Stimulated activated CD4-positive, alpha-beta T cell treated with anti-CD3 and anti-CD28 coated beads, Interleukin-4, amount 100 ng/mL, for 1 hour (primary cell): ENCODE data around the gene AHSG.

Experiments used
- DNase-seq: peaks from one replicate; pipeline ENCODE4 v3.0.0-alpha.2; 2020

Gene AHSG

GRCh38 chr3:186644683-186645082 is 31.8 kb downstream of the AHSG start:
- DNase-seq = no peak

- DNase-seq = no peak
These were observed 33.2 kb downstream of the AHSG start for GRCh38 chr3:186646106-186646505.

DNA sequence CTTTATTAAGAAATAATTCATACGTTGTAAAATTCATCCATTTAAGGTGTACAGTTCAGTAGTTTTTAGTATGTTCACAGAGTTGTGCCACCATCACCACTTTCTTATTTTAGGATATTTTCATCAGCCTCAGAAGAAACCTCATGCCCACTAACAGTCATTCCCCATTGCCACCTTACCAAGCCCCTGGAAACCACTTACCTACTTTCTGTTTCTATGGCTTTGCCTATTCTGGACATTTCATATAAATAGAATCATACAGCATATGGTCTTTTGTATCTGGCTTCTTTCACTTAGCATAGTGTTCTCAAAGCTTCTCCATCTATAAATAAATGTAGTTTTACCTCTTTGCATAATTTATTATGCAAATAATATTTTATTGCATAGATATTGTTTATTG is 34.0 kb downstream of the AHSG start:
- no peak for DNase-seq

DNA sequence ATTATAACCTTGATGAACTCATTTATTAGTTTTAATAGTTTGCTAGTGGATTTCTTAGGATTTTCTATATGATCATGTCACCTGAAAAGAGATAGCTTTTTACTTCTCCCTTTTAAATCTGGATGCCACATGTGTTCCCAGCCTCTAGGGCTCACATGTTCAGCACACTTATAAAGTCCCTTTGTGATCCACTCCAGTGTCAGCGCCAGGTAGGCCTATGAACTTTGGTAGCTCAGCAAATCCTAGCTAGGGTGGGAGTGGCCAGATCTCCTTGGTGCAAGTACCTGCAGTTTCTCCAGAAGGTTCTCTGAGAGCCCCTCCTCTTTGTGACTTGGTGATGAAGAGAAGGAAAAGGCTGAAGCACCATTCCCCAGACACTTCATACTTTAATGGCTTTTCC is 36.0 kb downstream of the AHSG start:
- no peak for DNase-seq

DNA sequence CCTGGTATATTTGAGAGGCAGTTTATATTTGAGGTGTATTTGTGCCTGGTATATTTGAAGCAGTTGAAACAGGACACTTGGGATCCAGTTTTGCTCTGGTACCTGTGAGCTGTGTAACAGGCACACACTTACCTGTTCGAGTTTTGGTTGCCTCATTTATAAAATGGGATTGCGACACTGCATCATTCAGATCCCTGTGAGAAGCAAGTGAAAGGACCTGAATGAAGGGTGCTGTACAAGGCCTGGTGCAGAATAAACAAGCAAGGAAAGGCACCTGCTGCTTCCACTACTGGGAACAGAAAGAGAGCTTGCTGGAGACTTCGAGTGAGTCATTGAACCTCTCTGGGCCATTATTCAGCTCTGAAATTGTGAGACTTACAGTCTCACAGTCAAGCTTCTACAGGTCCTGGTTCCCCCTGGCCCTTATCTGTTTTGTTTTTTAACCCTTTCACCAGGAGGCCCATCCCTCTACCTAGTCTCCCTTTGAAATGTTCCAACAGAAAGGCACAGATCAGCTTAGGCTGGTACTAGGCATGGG is 38.9 kb downstream of the AHSG start:
- DNase-seq = no peak

- no peak for DNase-seq
These were observed 40.3 kb downstream of the AHSG start for GRCh38 chr3:186653080-186653707.

- no peak for DNase-seq
These were observed 41.1 kb downstream of the AHSG start for GRCh38 chr3:186653984-186654383.

DNA sequence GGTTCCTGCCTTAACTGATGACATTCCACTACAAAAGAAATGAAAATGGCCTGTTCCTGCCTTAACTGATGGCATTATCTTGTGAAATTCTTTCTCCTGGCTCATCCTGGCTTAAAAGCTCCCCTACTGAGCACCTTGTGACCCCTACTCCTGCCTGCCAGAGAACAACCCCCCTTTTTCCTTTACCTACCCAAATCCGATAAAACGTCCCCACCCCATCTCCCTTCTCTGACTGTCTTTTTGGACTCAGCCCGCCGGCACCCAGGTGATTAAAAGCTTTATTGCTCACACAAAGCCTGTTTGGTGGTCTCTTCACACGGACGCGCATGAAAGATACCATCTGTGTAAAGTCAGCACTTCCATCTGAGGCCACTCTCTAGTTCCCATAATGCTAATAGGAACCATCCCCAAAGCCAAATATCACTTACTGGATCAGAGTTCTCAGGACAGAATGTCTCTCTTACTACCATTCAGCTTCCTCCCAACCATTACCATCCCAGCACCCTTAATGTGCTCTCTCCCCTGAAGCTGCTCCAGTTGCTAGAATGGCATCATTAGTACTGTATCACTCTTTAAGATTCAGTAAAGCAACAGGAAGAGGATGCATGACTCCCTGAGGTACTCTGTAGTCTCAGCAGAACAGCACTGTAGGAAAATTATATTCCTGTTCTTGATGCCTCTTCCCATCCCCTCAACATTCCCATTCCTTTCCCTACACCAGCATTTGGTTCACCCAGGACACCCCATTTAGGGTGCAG is 50.7 kb downstream of the AHSG start:
- no peak for DNase-seq

DNA sequence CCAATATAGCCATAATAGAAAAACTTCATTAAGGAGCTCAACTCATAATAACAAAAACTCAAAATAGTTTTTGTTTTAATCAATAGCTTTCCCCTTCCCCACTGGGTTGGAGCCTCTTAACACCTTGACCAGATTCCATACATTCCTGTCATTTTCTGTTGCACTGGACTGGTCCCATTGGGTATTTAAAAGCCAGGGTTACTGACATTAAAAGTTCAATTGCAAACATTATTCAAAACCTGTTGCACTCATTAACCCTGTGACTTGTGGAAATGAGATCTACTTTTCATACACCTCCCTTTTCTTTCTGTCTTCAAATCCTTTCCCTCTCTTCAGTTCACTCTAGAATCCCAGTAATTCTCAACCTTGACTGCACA is 51.2 kb downstream of the AHSG start:
- no peak for DNase-seq

GRCh38 chr3:186664506-186664905 is 51.6 kb downstream of the AHSG start:
- DNase-seq = no peak

DNA sequence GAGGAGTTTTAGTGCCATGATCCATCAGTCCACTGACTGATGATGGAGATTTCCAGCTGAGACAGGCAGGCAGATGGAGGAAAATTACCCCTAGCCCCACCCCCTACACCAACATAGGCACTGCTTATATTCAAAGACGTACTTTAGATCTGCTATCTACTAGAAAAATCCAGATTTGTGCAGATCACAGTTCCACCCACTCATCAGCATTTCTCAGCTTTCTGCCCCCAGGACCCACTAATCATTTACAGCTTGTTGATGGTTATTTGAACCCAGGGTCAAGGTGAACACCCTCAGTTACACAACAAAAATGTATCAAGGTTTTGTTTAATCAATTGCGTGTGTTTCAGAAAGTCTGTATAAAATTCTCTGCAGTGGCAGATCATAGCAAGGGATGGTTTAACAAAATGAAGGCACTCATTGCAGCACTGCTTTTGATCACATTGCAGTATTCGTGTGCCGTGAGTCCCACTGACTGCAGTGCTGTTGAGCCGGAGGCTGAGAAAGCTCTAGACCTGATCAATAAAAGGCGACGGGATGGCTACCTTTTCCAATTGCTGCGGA is 52.8 kb downstream of the AHSG start, which contains the start of gene HRG:
Gene HRG (plus strand): TSS at position 390 of the 564 bp plus-strand sequence. CDS start 18 bp downstream, at position 408.
- no peak for DNase-seq

DNA sequence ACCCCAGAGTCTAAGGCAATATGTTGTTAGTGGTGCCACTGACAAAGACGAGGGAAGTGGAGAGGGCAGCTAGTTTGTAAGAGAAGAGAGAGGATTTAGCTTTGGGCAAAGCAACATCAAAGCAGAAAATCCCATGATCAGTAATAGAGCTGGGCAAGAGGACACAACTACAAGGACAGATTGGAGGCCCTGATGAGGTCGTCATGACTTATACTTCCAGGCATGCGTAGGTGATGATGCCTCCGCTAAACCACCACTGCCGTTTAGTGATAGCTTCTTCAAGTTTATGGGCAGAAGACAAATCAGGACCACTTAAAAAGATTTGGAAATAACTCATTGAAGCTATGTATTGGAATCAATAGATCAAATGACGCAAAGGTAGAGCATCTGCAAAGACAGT is 55.6 kb downstream of the AHSG start:
- no peak for DNase-seq

DNA sequence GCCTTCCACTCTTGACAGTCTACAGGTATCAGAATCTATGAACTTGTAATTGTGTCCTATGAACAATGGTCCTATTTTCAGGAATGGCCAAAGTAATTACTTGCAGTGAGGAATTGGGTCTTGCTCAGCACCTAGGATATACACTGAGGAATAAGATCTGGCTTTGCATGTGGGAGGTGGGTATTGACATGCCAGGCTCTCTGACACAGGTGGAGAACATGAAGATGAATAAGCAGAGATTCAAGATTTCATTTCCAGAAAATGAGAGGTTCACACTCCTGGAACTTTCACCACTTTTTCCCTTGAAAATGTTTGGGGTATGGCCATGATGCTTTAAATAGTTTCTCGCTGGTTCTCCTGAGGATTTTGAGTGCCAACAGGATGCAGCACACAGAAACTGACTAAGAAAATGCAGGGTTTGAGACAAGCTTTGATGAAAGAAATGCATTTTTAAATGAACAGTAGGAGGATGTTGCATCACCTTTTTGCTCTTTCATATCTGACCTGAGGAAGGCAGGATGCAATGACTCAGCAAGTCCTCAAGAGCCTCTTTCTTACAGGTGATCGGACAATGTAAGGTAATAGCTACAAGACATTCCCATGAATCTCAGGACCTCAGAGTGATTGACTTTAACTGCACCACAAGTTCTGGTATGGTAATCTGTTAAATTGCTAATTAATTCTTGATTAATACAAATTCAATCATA is 56.7 kb downstream of the AHSG start:
- DNase-seq = no peak

DNA sequence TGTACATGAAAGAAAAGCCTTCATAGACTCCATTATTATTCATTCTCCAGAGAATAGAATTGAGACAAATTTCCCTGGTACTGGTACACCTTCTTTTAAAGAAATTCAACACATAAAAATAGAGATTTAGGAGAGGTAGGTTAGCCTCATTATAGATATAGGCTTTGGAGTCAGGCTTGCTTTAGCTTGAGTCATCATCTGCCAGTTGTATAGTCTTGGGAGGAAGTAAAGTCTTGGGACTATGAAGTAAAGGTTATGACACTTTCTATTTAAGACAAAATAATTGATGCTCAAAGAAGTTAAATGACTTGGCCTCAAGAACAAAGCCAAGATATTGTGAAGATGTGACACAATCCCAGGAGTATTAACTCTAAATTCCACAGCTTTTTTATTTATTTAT is 57.3 kb downstream of the AHSG start:
- DNase-seq = no peak
